Thyroid gland (tissue), 4 donors: ENCODE results near the gene INO80B. TPM values are rescaled to one million over a fixed set of nuclear protein-coding genes. Genes with fewer than 3 reads are reported as not detected.

ENCODE experiments used
- DNase-seq, 2 donors: peaks; one replicate each; pipeline ENCODE4 v3.0.0-alpha.2; 2019
- H3K27ac ChIP-seq, 3 donors: fragments of 200-600 bp; sonication (generic); 1 replicate in 2 of 3; 2 replicates in 1 of 3; pipeline ENCODE4 v1.5.1; 2016 to 2019; ENCODE audit warnings: mild to moderate bottlenecking in 1 of 3, moderate library complexity in 1 of 3
- H3K27me3 ChIP-seq: fragments of 200-600 bp; sonication (generic); one replicate; pipeline ENCODE4 v1.5.1; 2019
- H3K36me3 ChIP-seq, 2 donors: fragments of 200-600 bp; sonication (generic); one replicate each; pipeline ENCODE4 v1.5.1; 2016 to 2019
- H3K4me1 ChIP-seq, 2 donors: fragments of 200-600 bp; sonication (generic); one replicate each; pipeline ENCODE4 v1.5.1; 2017 to 2019
- H3K4me3 ChIP-seq, 3 donors: fragments of 200-600 bp; sonication (generic); replicated peaks in 1 of 3; 1 replicate in 2 of 3; 2 replicates in 1 of 3; pipeline ENCODE4 v1.5.1; 2016; ENCODE audit warnings: mild to moderate bottlenecking in 1 of 3
- H3K9me3 ChIP-seq: fragments of 200-600 bp; sonication (generic); one replicate; pipeline ENCODE4 v1.5.1; 2017
- CTCF ChIP-seq, 6 experiments: fragments of 200-600 bp in 3 of 6; fragments of 450-650 bp in 3 of 6; sonication (generic) in 3 of 6; IDR thresholded peaks; one replicate each; pipeline ENCODE4 v1.5.1; 2016 to 2019; ENCODE audit warnings: antibody characterized with exemption in 6 of 6, mild to moderate bottlenecking in 2 of 6, inconsistent platforms in 1 of 6, moderate library complexity in 1 of 6
- POLR2A ChIP-seq, 2 donors: fragments of 450-650 bp; IDR thresholded peaks; one replicate each; pipeline ENCODE4 v1.6.1; 2017; ENCODE audit warnings: antibody characterized with exemption in 2 of 2, mild to moderate bottlenecking in 2 of 2, moderate library complexity in 1 of 2
- WGBS, 2 donors: methylation state at CpG; one replicate each; pipeline ENCODE4 v1.1.5; 2017; 5-methylcytosine and 5-hydroxymethylcytosine counted together
- intact Hi-C: fragments of 100-400 bp; cut with DNase I; formaldehyde crosslinking; loops from one replicate; pipeline ENCODE4 v1.15.1; 2023
- total RNA-seq, 4 donors: library from RNA; depleted of rRNA; stranded (reverse); fragments of >200 nt; gene quantifications; one replicate each; pipeline ENCODE4 v1.2.3, GENCODE V29; 2016

The INO80B gene
- total RNA-seq, 4 donors from 2014 or later, result 19.9 to 74.4 (median 46.1) TPM

- TF ChIP-seq CTCF (IDR thresholded peaks at IDR 0.05), result peak in 5 of 6 experiments; percentile 16 to 39 (median 29)
- no peak for TF ChIP-seq POLR2A (IDR thresholded peaks at IDR 0.05)
- WGBS, 2 donors, result 7 to 26% methylated on average over 12 to 28 of the region's 66 CpGs
- H3K27ac ChIP-seq, result no peak overlapping the region
- no peaks in the 10 kb centered on the region for H3K36me3 ChIP-seq
- no peaks in the 10 kb centered on the region for H3K27me3 ChIP-seq
- peaks cover 17 to 20% of the 10 kb centered on the region in 2 donors for H3K4me1 ChIP-seq
- peak overlapping the region; percentile 1 to 39 (median 29) for H3K4me3 ChIP-seq
- intact Hi-C loops, result no loop called here
- no peaks in the 10 kb centered on the region for H3K9me3 ChIP-seq
- DNase-seq, result peak; percentile 49 to 55
These were observed 39.8 kb upstream of the INO80B start for GRCh38 chr2:74414881-74415761.

- Histone ChIP-seq H3K9me3 (no peaks in the 10 kb centered on the region), H3K4me3 (peak overlapping the region in 2 of 3 donors; percentile 29 to 39), H3K4me1 (peaks cover 18 to 22% of the 10 kb centered on the region in 2 donors), H3K27me3 (no peaks in the 10 kb centered on the region), H3K27ac (no peak overlapping the region), H3K36me3 (no peaks in the 10 kb centered on the region)
- no peak for TF ChIP-seq POLR2A (IDR thresholded peaks at IDR 0.05)
- no peak for TF ChIP-seq CTCF (IDR thresholded peaks at IDR 0.05)
- intact Hi-C loops, result no loop called here
- WGBS, 2 donors, result 33 to 51% methylated on average over 29 to 33 of the region's 35 CpGs
- peak; percentile 53 to 69 for DNase-seq
These were observed 39.0 kb upstream of the INO80B start for GRCh38 chr2:74415762-74416395.

- intact Hi-C loops, result no loop called here
- H3K36me3 ChIP-seq, result no peaks in the 10 kb centered on the region
- H3K27me3 ChIP-seq, result no peaks in the 10 kb centered on the region
- H3K9me3 ChIP-seq, result no peaks in the 10 kb centered on the region
- TF ChIP-seq POLR2A (IDR thresholded peaks at IDR 0.05) (no peak), CTCF (IDR thresholded peaks at IDR 0.05) (no peak)
- peaks cover 20 to 25% of the 10 kb centered on the region in 2 donors for H3K4me1 ChIP-seq
- no peak overlapping the region for H3K4me3 ChIP-seq
- no peak for DNase-seq
- WGBS, 2 donors, result 73 to 77% methylated on average over 3 of the region's 3 CpGs
- no peak overlapping the region for H3K27ac ChIP-seq
These were observed 38.1 kb upstream of the INO80B start for GRCh38 chr2:74416778-74417177.

GRCh38 chr2:74417197-74417596, 37.7 kb upstream of the INO80B start:
- WGBS, 2 donors, result 79 to 93% methylated on average over 3 of the region's 3 CpGs
- intact Hi-C loops, result no loop called here

More at GRCh38 chr2:74417197-74417596, 37.7 kb upstream of the INO80B start:
- Histone ChIP-seq H3K4me3 (no peak overlapping the region), H3K9me3 (no peaks in the 10 kb centered on the region), H3K4me1 (peaks cover 24 to 27% of the 10 kb centered on the region in 2 donors), H3K27me3 (no peaks in the 10 kb centered on the region), H3K36me3 (no peaks in the 10 kb centered on the region), H3K27ac (no peak overlapping the region)
- TF ChIP-seq POLR2A (IDR thresholded peaks at IDR 0.05) (no peak), CTCF (IDR thresholded peaks at IDR 0.05) (no peak)
- no peak for DNase-seq
